ENCODE measurements around the gene CPT1B.

DNA sequence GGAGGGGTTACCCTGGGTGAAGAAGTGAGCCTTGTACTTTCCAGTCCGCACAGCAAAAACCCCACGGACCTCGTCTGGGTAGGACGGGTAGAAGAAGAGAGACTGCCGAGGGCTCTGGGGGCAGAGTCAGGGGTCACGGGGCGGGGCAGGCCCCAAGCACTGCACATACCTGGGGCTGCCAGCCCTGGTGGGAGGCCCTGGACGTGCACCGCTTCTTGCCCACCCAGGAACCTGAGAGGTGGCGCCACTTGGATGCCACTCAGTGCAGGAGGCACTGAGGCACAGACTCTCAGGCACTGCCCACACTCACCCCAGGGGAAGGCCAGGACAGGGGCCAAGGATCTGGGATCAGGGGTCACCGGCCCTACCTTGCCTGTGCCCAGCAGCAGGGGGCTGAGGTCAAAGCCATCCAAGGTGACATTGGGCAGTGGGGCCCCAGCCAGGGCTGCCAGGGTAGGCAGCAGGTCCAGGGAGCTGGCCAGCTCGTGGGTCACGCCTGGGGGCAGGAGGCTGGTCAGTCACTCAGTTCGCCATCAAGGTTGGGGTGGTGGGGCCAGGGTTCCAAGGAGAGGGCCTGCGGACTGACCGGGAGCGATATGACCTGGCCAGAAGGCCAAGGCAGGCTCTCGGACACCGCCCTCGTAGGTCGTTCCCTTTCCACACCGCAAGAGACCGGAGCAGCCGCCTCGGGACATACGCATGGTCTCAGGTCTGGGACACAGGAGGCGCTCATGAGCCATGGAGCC lies 47.5 kb upstream of the CPT1B start:
- TF ChIP-seq POLR2A (IDR thresholded peaks at IDR 0.05; ENCODE audit: low read length) (no peak), GATA1 (IDR thresholded peaks at IDR 0.05; ENCODE audit: low read depth, low read length) (no peak)
